ENCODE data around the gene RIMS4. TPM values are rescaled to one million over a fixed set of nuclear protein-coding genes. Genes with fewer than 3 reads are reported as not detected.

Gene RIMS4
- total and polyA plus RNA-seq, 2 donors (not counting 1 experiment from before 2014, with no cell fraction given), result not detected

GRCh38 chr20:44848254-44849015, 38.1 kb upstream of the RIMS4 start:
- H3K9me3 ChIP-seq (ENCODE audit: control extremely low read depth in 1 of 3, control insufficient read depth in 2 of 3, insufficient read depth in 1 of 3, low read length in 2 of 3), result peaks cover 0 to 3% (median 0%) of the 10 kb centered on the region in 3 donors
- no peaks in the 10 kb centered on the region for H3K9me3 Mint-ChIP-seq (ENCODE audit: insufficient read depth)
- POLR2A ChIA-PET, result no interaction called here
- H2AFZ ChIP-seq (ENCODE audit: insufficient read depth, low read depth, low read length, poor library complexity, severe bottlenecking), result no peak overlapping the region
- peaks cover 0 to 14% (median 3%) of the 10 kb centered on the region in 4 experiments for H3K27me3 ChIP-seq (replicated peaks in 1 of 4; ENCODE audit: control extremely low read depth in 1 of 4, control insufficient read depth in 3 of 4, insufficient read depth in 4 of 4, low read length in 3 of 4)
- no peak overlapping the region for H3K4me3 Mint-ChIP-seq
- ATAC-seq (ENCODE audit: low read depth) (no peak), DNase-seq (no peak)
- 82% methylated on average over 3 of the region's 4 CpGs for WGBS (ENCODE audit: insufficient coverage)
- no peak overlapping the region for H3K4me3 ChIP-seq (ENCODE audit: control extremely low read depth in 1 of 5, extremely low read depth in 1 of 5, insufficient read depth in 1 of 5, low read depth in 2 of 5, low read length in 4 of 5)
- no peak overlapping the region for H3K27ac Mint-ChIP-seq
- peaks cover 34% of the 10 kb centered on the region for H3K27me3 Mint-ChIP-seq
- H3K79me2 ChIP-seq (ENCODE audit: control insufficient read depth, insufficient read depth, low read length), result no peaks in the 10 kb centered on the region
- H3K4me2 ChIP-seq (replicated peaks; ENCODE audit: low read depth, low read length, poor library complexity, severe bottlenecking), result no peak overlapping the region
- H3K36me3 ChIP-seq (replicated peaks in 1 of 2; ENCODE audit: control extremely low read depth in 1 of 2, control insufficient read depth in 1 of 2, extremely low read depth in 1 of 2, insufficient read depth in 2 of 2, low read length in 1 of 2), result no peaks in the 10 kb centered on the region
- CTCF ChIA-PET, result no interaction called here
- no peak for TF ChIP-seq CTCF (IDR thresholded peaks at IDR 0.05)
- no peak for TF ChIP-seq EZH2 (IDR thresholded peaks at IDR 0.05; ENCODE audit: borderline replicate concordance, insufficient read depth, low read depth, low read length, poor library complexity, severe bottlenecking)
- H3K27ac ChIP-seq (ENCODE audit: low read length in 2 of 2), result no peak overlapping the region
- intact Hi-C loops (cut with micrococcal nuclease), result no loop called here
- H4K20me1 ChIP-seq (ENCODE audit: control insufficient read depth, insufficient read depth, low read length, poor library complexity, severe bottlenecking), result no peaks in the 10 kb centered on the region
- H3K4me1 Mint-ChIP-seq, result no peaks in the 10 kb centered on the region
- H3K9ac ChIP-seq (ENCODE audit: low read length), result no peak overlapping the region
- H3K4me1 ChIP-seq (ENCODE audit: control insufficient read depth in 2 of 2, insufficient read depth in 2 of 2, low read length in 2 of 2), result no peaks in the 10 kb centered on the region

GRCh38 chr20:44843876-44844275, 33.5 kb upstream of the RIMS4 start:
- Mint-ChIP-seq H3K27ac (no peak overlapping the region), H3K9me3 (ENCODE audit: insufficient read depth) (peaks cover 4% of the 10 kb centered on the region), H3K27me3 (peaks cover 41% of the 10 kb centered on the region), H3K4me1 (no peaks in the 10 kb centered on the region), H3K4me3 (no peak overlapping the region)
- H3K36me3 ChIP-seq (replicated peaks in 1 of 2; ENCODE audit: control extremely low read depth in 1 of 2, control insufficient read depth in 1 of 2, extremely low read depth in 1 of 2, insufficient read depth in 2 of 2, low read length in 1 of 2), result no peaks in the 10 kb centered on the region
- ATAC-seq (ENCODE audit: low read depth), result no peak
- H4K20me1 ChIP-seq (ENCODE audit: control insufficient read depth, insufficient read depth, low read length, poor library complexity, severe bottlenecking), result no peaks in the 10 kb centered on the region
- intact Hi-C loops (cut with micrococcal nuclease), result no loop called here
- no peak overlapping the region for H3K4me3 ChIP-seq (ENCODE audit: control extremely low read depth in 1 of 5, extremely low read depth in 1 of 5, insufficient read depth in 1 of 5, low read depth in 2 of 5, low read length in 4 of 5)
- peaks cover 0 to 3% (median 0%) of the 10 kb centered on the region in 3 donors for H3K9me3 ChIP-seq (ENCODE audit: control extremely low read depth in 1 of 3, control insufficient read depth in 2 of 3, insufficient read depth in 1 of 3, low read length in 2 of 3)
- no peak for TF ChIP-seq CTCF (IDR thresholded peaks at IDR 0.05)
- no peak for TF ChIP-seq EZH2 (IDR thresholded peaks at IDR 0.05; ENCODE audit: borderline replicate concordance, insufficient read depth, low read depth, low read length, poor library complexity, severe bottlenecking)
- no peak overlapping the region for H3K9ac ChIP-seq (ENCODE audit: low read length)
- no peak overlapping the region for H3K27ac ChIP-seq (ENCODE audit: low read length in 2 of 2)
- WGBS (ENCODE audit: insufficient coverage), result 82% methylated on average over 2 of the region's 5 CpGs
- peaks cover 0 to 14% (median 3%) of the 10 kb centered on the region in 4 experiments for H3K27me3 ChIP-seq (replicated peaks in 1 of 4; ENCODE audit: control extremely low read depth in 1 of 4, control insufficient read depth in 3 of 4, insufficient read depth in 4 of 4, low read length in 3 of 4)
- CTCF ChIA-PET, result no interaction called here
- POLR2A ChIA-PET, result no interaction called here
- no peaks in the 10 kb centered on the region for H3K79me2 ChIP-seq (ENCODE audit: control insufficient read depth, insufficient read depth, low read length)
- no peak overlapping the region for H2AFZ ChIP-seq (ENCODE audit: insufficient read depth, low read depth, low read length, poor library complexity, severe bottlenecking)
- DNase-seq, result no peak
- no peak overlapping the region for H3K4me2 ChIP-seq (replicated peaks; ENCODE audit: low read depth, low read length, poor library complexity, severe bottlenecking)
- H3K4me1 ChIP-seq (ENCODE audit: control insufficient read depth in 2 of 2, insufficient read depth in 2 of 2, low read length in 2 of 2), result no peaks in the 10 kb centered on the region

All from B cell (primary cell).